B cell (primary cell): ENCODE measurements around the gene DDR1.

ENCODE experiments used
- EZH2 ChIP-seq: IDR thresholded peaks from 2 replicates; pipeline ENCODE4 v1.6.1; 2012; ENCODE audit warnings: borderline replicate concordance, low read depth, mild to moderate bottlenecking, moderate library complexity, low read length; ENCODE audit not compliant: insufficient read depth, poor library complexity, severe bottlenecking
- TF ChIP-seq, protein P1 (sequence below): fragments of 200-600 bp; IDR thresholded peaks from one replicate; pipeline ENCODE4 v1.8.0; 2022; ENCODE audit warnings: antibody characterized with exemption, mild to moderate bottlenecking

- TF ChIP-seq, protein P1, sequence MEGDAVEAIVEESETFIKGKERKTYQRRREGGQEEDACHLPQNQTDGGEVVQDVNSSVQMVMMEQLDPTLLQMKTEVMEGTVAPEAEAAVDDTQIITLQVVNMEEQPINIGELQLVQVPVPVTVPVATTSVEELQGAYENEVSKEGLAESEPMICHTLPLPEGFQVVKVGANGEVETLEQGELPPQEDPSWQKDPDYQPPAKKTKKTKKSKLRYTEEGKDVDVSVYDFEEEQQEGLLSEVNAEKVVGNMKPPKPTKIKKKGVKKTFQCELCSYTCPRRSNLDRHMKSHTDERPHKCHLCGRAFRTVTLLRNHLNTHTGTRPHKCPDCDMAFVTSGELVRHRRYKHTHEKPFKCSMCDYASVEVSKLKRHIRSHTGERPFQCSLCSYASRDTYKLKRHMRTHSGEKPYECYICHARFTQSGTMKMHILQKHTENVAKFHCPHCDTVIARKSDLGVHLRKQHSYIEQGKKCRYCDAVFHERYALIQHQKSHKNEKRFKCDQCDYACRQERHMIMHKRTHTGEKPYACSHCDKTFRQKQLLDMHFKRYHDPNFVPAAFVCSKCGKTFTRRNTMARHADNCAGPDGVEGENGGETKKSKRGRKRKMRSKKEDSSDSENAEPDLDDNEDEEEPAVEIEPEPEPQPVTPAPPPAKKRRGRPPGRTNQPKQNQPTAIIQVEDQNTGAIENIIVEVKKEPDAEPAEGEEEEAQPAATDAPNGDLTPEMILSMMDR: no peak
- no peak for TF ChIP-seq EZH2
These were observed 14.5 kb downstream of the DDR1 start for GRCh38 chr6:30898750-30899360.
